A549 treated with dexamethasone at 1 μM for 4 hours (cell line): Measurements from ENCODE around the gene WDR11. TPM values are rescaled to one million over a fixed set of nuclear protein-coding genes. Genes with fewer than 3 reads are reported as not detected.

Experiments
- total RNA-seq: library from RNA; stranded (reverse); fragments of 200-300 nt; extraction: Qiagen RNA extraction; gene quantifications from 5 replicates; pipeline ENCODE4 v1.2.3, GENCODE V29; 2022

WDR11 gene
- 18.5 to 24.5 TPM (median 21.5 TPM) in 5 replicates for total RNA-seq

DNA sequence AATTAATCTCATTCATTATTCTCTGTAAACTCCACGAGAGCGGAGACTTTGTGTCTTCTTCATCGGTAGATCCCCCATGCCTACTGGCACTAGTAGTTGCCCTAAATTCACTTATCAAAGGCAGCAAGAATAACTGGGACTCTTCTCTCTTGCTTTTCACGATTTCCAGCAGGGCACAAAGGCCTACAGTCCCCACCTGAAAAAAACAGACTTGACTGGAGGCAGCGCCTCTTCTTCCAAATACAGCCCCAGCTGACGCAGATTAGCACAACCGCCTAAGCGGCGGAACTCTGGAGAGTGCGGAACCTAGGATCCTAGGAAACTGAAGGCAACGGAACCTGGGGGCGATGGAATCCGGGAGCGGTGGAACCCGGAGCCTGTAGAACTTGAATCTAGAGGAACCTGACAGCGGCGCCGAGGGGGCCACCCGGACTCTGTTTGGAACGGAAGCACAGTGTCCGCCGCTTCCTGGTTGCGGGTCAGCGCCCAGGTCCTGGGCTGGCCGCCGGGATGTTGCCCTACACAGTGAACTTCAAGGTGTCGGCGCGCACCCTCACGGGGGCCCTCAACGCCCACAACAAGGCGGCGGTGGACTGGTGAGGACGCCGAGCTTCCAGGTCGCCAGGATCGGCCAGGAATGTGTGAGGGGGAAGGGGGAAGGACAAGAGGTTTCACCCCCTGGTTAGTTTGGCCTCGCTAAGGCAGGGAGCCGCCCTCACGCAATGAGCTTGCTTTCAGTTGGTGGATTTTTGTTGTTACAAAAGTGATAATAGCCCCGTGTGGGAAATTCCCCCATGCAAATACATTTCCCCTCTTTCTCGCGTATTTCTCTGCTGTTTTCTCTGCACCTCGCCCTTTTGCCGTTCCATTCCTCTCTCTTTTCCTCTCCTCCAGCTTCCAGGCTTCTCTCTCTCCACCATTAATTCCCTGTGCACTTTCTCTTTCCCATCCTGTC is at the start of gene WDR11:
Gene WDR11 (plus strand): TSS at position 452 of the 955 bp plus-strand sequence. CDS start 59 bp downstream, at position 511.

